ENCODE results near the gene DND1. TPM values are rescaled to one million over a fixed set of nuclear protein-coding genes. Genes with fewer than 3 reads are reported as not detected.
"Not testable (repeated sequence)": the region's sequence is repeated elsewhere in the genome, so short reads cannot be mapped to it uniquely, and the experiment has no call there.

The DND1 gene
- total and polyA plus RNA-seq, 10 donors, result 1.2 to 4.7 (median 2.3) TPM

GRCh38 chr5:140713562-140714094 lies 40.3 kb upstream of the DND1 start:
- intact Hi-C loops (cut with DNase I; ENCODE audit: low total_unique reads), result loop anchor here (10.0 kb wide), 1 partner anchor 339 kb away; no protein-coding TSS in a partner anchor
- 86 to 97% (median 92%) methylated on average over 1 of the region's 1 CpG for WGBS, 5 donors
- no peaks in the 10 kb centered on the region for H3K36me3 ChIP-seq
- H3K27me3 ChIP-seq (replicated peaks in 1 of 7), result no peaks in the 10 kb centered on the region
- H3K27ac ChIP-seq, result no peak overlapping the region
- TF ChIP-seq CTCF (IDR thresholded peaks at IDR 0.05 in 8 of 11, conservative IDR thresholded peaks at IDR 0.05 in 3 of 11), result no peak
- TF ChIP-seq POLR2AphosphoS5 (IDR thresholded peaks at IDR 0.05), result no peak
- no peak for TF ChIP-seq POLR2A (IDR thresholded peaks at IDR 0.05)
- no peak overlapping the region for H3K4me3 ChIP-seq
- peaks cover 0 to 19% (median 11%) of the 10 kb centered on the region in 6 donors for H3K4me1 ChIP-seq
- no peak for DNase-seq
- no peaks in the 10 kb centered on the region for H3K9me3 ChIP-seq

- WGBS, 5 donors, result 89 to 97% (median 92%) methylated on average over 1 of the region's 1 CpG
- TF ChIP-seq POLR2AphosphoS5 (IDR thresholded peaks at IDR 0.05), result no peak
- TF ChIP-seq POLR2A (IDR thresholded peaks at IDR 0.05), result no peak
- no peak for TF ChIP-seq CTCF (IDR thresholded peaks at IDR 0.05 in 8 of 11, conservative IDR thresholded peaks at IDR 0.05 in 3 of 11)
- intact Hi-C loops (cut with DNase I; ENCODE audit: low total_unique reads), result loop anchor here (10.0 kb wide), 1 partner anchor 337 kb away; no protein-coding TSS in a partner anchor
- Histone ChIP-seq H3K27ac (peak overlapping the region in 7 of 8 donors; percentile 90 to 96 (median 92)), H3K4me1 (peaks cover 0 to 19% (median 11%) of the 10 kb centered on the region in 6 donors), H3K9me3 (no peaks in the 10 kb centered on the region), H3K27me3 (replicated peaks in 1 of 7) (no peaks in the 10 kb centered on the region), H3K4me3 (peak overlapping the region in 1 of 8 donors; percentile 52), H3K36me3 (peaks cover 0 to 11% (median 2%) of the 10 kb centered on the region in 6 donors)
- DNase-seq, result no peak
Measured at GRCh38 chr5:140711794-140712193, 38.4 kb upstream of the DND1 start.

GRCh38 chr5:140710899-140711552 lies 37.6 kb upstream of the DND1 start:
- intact Hi-C loops (cut with DNase I; ENCODE audit: low total_unique reads), result loop anchor here (10.0 kb wide), 1 partner anchor 336 kb away; no protein-coding TSS in a partner anchor
- 0 to 1% (median 0%) methylated on average over 27 of the region's 27 CpGs for WGBS, 5 donors
- Histone ChIP-seq H3K9me3 (no peaks in the 10 kb centered on the region), H3K27me3 (replicated peaks in 1 of 7) (no peaks in the 10 kb centered on the region), H3K4me1 (peaks cover 0 to 19% (median 11%) of the 10 kb centered on the region in 6 donors), H3K36me3 (peaks cover 0 to 19% (median 9%) of the 10 kb centered on the region in 6 donors), H3K27ac (peak overlapping the region; percentile 84 to 96 (median 92)), H3K4me3 (peak overlapping the region; percentile 52 to 84 (median 67))
- TF ChIP-seq POLR2AphosphoS5 (IDR thresholded peaks at IDR 0.05) (peak in 2 of 3 donors; percentile 67 to 87), POLR2A (IDR thresholded peaks at IDR 0.05) (peak in 1 of 3 donors; percentile 15), CTCF (IDR thresholded peaks at IDR 0.05 in 8 of 11, conservative IDR thresholded peaks at IDR 0.05 in 3 of 11) (no peak)
- peak; percentile 90 for DNase-seq

- not testable (repeated sequence) for H3K4me3 ChIP-seq; H3K9me3 ChIP-seq; DNase-seq; H3K27me3 ChIP-seq (replicated peaks in 1 of 7); H3K27ac ChIP-seq
- intact Hi-C loops (cut with DNase I; ENCODE audit: low total_unique reads), result loop anchor here (10.0 kb wide), 1 partner anchor 54 kb away; no protein-coding TSS in a partner anchor
- 89 to 97% (median 93%) methylated on average over 9 of the region's 9 CpGs for WGBS, 5 donors
- H3K36me3 ChIP-seq, result peaks cover 0 to 41% (median 30%) of the 10 kb centered on the region in 6 donors
- H3K4me1 ChIP-seq, result peaks cover 0 to 19% (median 11%) of the 10 kb centered on the region in 6 donors
Measured at GRCh38 chr5:140708787-140709186, 35.4 kb upstream of the DND1 start.
